MCF 10A (cell line): ENCODE measurements around the gene NCBP1. TPM values are rescaled to one million over a fixed set of nuclear protein-coding genes. Genes with fewer than 3 reads are reported as not detected.
"Not testable (repeated sequence)": the region's sequence is repeated elsewhere in the genome, so short reads cannot be mapped to it uniquely, and the experiment has no call there.

ENCODE experiments used
- BruUV-seq: library from RNA; stranded (reverse); fragments of 400-500 nt; replicated peaks from 2 replicates; lab custom pipeline; 2021; lab: Mats Ljungman, UMichigan
- CTCF ChIA-PET: fragments of 300-600 bp; sonication (Branson Sonifier 250); formaldehyde crosslinking; extraction: SDS; loops from one replicate; lab custom pipeline; 2021; ENCODE audit warnings: antibody characterized with exemption, inconsistent platforms; lab: Yijun Ruan, JAX
- POLR2A ChIA-PET: fragments of 300-600, 350-650 bp; sonication (Branson Sonifier 250); formaldehyde crosslinking; extraction: SDS; loops from one replicate; lab custom pipeline; 2020; ENCODE audit warnings: antibody characterized with exemption, inconsistent platforms; lab: Yijun Ruan, JAX
- DNase-seq: peaks from one replicate; pipeline ENCODE4 v3.0.0-alpha.2; 2018; ENCODE audit not compliant: unreplicated experiment
- H3K27ac Mint-ChIP-seq: one replicate; pipeline ENCODE4 v1.8.0; 2022; ENCODE audit warnings: mild to moderate bottlenecking, low read depth, mixed read lengths; ENCODE audit not compliant: unreplicated experiment
- H3K27me3 Mint-ChIP-seq: one replicate; pipeline ENCODE4 v1.8.0; 2022; ENCODE audit warnings: mixed read lengths; ENCODE audit not compliant: insufficient read depth, unreplicated experiment
- H3K36me3 Mint-ChIP-seq: one replicate; pipeline ENCODE4 v1.8.0; 2022; ENCODE audit warnings: mild to moderate bottlenecking, moderate library complexity, mixed read lengths; ENCODE audit not compliant: insufficient read depth, unreplicated experiment
- H3K4me1 Mint-ChIP-seq: one replicate; pipeline ENCODE4 v1.8.0; 2022; ENCODE audit warnings: mixed read lengths; ENCODE audit not compliant: insufficient read depth, unreplicated experiment
- H3K4me3 Mint-ChIP-seq: one replicate; pipeline ENCODE4 v1.8.0; 2022; ENCODE audit warnings: mild to moderate bottlenecking, moderate library complexity, mixed read lengths; ENCODE audit not compliant: unreplicated experiment
- H3K9me3 Mint-ChIP-seq: one replicate; pipeline ENCODE4 v1.8.0; 2022; ENCODE audit warnings: mixed read lengths; ENCODE audit not compliant: unreplicated experiment
- intact Hi-C: fragments of 100-400 bp; cut with micrococcal nuclease; formaldehyde crosslinking; loops from 2 replicates; pipeline ENCODE4 v1.14.1; 2022
- total RNA-seq: library from RNA; stranded (reverse); gene quantifications from 2 replicates; pipeline ENCODE4 v1.2.3, GENCODE V29; 2022
- TF ChIP-seq, protein P1 (sequence below): fragments of 200-600 bp; IDR thresholded peaks from one replicate; pipeline ENCODE4 v1.8.0; 2022; ENCODE audit warnings: antibody characterized with exemption, mild to moderate bottlenecking; ENCODE audit not compliant: unreplicated experiment

Gene NCBP1
- total RNA-seq, 1 experiment from 2014 or later: 38.7 TPM

GRCh38 chr9:97604901-97605645 lies 28.5 kb upstream of the NCBP1 start:
- peaks cover 42% of the 10 kb centered on the region for H3K36me3 Mint-ChIP-seq

GRCh38 chr9:97615439-97616072 lies 18.1 kb upstream of the NCBP1 start:
- Mint-ChIP-seq H3K27ac (no peak overlapping the region), H3K4me1 (peaks cover 7% of the 10 kb centered on the region), H3K36me3 (peaks cover 50% of the 10 kb centered on the region), H3K4me3 (no peak overlapping the region), H3K9me3 (no peaks in the 10 kb centered on the region), H3K27me3 (no peaks in the 10 kb centered on the region)
- BruUV-seq: no TSS peak
- TF ChIP-seq, protein P1, sequence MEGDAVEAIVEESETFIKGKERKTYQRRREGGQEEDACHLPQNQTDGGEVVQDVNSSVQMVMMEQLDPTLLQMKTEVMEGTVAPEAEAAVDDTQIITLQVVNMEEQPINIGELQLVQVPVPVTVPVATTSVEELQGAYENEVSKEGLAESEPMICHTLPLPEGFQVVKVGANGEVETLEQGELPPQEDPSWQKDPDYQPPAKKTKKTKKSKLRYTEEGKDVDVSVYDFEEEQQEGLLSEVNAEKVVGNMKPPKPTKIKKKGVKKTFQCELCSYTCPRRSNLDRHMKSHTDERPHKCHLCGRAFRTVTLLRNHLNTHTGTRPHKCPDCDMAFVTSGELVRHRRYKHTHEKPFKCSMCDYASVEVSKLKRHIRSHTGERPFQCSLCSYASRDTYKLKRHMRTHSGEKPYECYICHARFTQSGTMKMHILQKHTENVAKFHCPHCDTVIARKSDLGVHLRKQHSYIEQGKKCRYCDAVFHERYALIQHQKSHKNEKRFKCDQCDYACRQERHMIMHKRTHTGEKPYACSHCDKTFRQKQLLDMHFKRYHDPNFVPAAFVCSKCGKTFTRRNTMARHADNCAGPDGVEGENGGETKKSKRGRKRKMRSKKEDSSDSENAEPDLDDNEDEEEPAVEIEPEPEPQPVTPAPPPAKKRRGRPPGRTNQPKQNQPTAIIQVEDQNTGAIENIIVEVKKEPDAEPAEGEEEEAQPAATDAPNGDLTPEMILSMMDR: peak; percentile 54
- ChIA-PET POLR2A (interaction anchor here (0.6 to 1.9 kb wide), 8 partner anchors 9 to 203 kb away, joined by 3 to 12 read pairs (median 3); partner anchors contain the start of genes NCBP1 and TSTD2), CTCF (interaction anchor here (0.5 to 13.8 kb wide), 53 partner anchors 8 to 919 kb away, joined by 3 to 369 read pairs (median 4); partner anchors contain the start of genes NCBP1, TDRD7, TMOD1 and TSTD2)
- DNase-seq: peak; percentile 71
- intact Hi-C loops: loop anchor here (2.0 to 5.0 kb wide), 4 partner anchors 147 to 758 kb away; no protein-coding TSS in a partner anchor

More at GRCh38 chr9:97604901-97605645, 28.5 kb upstream of the NCBP1 start:
- H3K27ac Mint-ChIP-seq: no peak overlapping the region
- TF ChIP-seq, protein P1: no peak
- intact Hi-C loops: no loop called here
- H3K27me3 Mint-ChIP-seq: no peaks in the 10 kb centered on the region
- ChIA-PET CTCF (interaction anchor here (9.5 to 12.8 kb wide), 2 partner anchors 7 to 137 kb away, joined by 189 to 345 read pairs; no protein-coding TSS in a partner anchor), POLR2A (no interaction called here)
- H3K4me3 Mint-ChIP-seq: no peak overlapping the region
- H3K9me3 Mint-ChIP-seq: no peaks in the 10 kb centered on the region
- BruUV-seq: no TSS peak
- H3K4me1 Mint-ChIP-seq: peaks cover 5% of the 10 kb centered on the region
- DNase-seq: no peak

DNA sequence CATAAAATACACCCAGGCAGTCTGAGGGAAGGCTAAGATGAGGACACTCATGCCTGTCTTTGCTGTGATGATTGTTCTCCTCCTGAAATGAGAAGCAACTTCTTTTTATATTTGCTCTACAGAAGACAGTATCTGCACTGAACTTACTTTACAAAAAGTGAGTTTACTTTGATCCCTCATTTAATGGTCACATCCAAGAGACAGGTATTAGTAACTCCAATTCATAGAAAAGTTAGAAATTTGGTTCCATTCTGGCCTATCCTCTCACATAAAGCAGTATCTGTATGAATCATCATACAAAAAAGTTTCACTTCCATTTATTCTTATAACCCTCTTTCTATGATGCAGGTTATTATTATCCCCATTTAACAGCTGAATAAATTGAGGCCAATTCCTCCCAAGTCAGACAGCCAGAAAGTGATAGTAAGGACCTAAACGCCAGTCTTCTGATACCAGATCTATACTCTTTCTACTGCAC lies 15.6 kb upstream of the NCBP1 start:
- CTCF ChIA-PET: interaction anchor here (11.6 to 13.8 kb wide), 2 partner anchors 17 to 148 kb away, joined by 189 to 369 read pairs; no protein-coding TSS in a partner anchor
- Mint-ChIP-seq H3K36me3 (peaks cover 39% of the 10 kb centered on the region), H3K27me3 (no peaks in the 10 kb centered on the region), H3K9me3 (no peaks in the 10 kb centered on the region), H3K4me1 (peaks cover 7% of the 10 kb centered on the region), H3K27ac (no peak overlapping the region), H3K4me3 (no peak overlapping the region)
- POLR2A ChIA-PET: interaction anchor here (0.9 to 1.1 kb wide), 3 partner anchors 11 to 15 kb away, joined by 3 to 4 read pairs (median 4); no protein-coding TSS in a partner anchor
- no peak for DNase-seq
- intact Hi-C loops: loop anchor here (5.0 kb wide), 1 partner anchor 761 kb away; no protein-coding TSS in a partner anchor
- BruUV-seq: no TSS peak
- TF ChIP-seq, protein P1: no peak

DNA sequence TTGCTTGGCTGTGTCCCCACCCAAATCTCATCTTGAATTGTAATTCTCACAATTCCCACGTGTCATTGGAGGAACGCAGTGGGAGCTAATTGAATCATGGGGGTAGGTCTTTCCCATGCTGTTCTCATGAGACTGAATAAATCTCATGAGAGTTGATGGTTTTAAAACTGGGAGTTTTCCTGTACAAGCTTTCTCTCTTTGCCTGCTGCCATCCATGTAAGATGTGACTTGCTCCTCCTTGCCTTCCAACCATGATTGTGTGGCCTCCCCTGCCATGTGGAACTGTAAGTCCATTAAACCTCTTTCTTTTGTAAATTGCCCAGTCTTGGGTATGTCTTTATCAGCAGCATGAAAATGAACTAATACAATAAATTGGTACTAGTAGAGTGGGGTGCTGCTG lies 13.6 kb upstream of the NCBP1 start:
- H3K4me3 Mint-ChIP-seq, H3K27ac Mint-ChIP-seq, intact Hi-C loops, H3K27me3 Mint-ChIP-seq, H3K9me3 Mint-ChIP-seq, DNase-seq, BruUV-seq, H3K4me1 Mint-ChIP-seq: not testable (repeated sequence)
- H3K36me3 Mint-ChIP-seq: peaks cover 23% of the 10 kb centered on the region
- ChIA-PET CTCF (interaction anchor here (1.1 to 13.8 kb wide), 2 partner anchors 22 to 150 kb away, joined by 4 to 369 read pairs; no protein-coding TSS in a partner anchor), POLR2A (interaction anchor here (0.7 kb wide), 1 partner anchor 160 kb away, joined by 3 read pairs; no protein-coding TSS in a partner anchor)

GRCh38 chr9:97622483-97622882 lies 11.1 kb upstream of the NCBP1 start:
- BruUV-seq, H3K4me3 Mint-ChIP-seq, H3K4me1 Mint-ChIP-seq, POLR2A ChIA-PET, H3K27me3 Mint-ChIP-seq, intact Hi-C loops, H3K27ac Mint-ChIP-seq, H3K9me3 Mint-ChIP-seq, DNase-seq: not testable (repeated sequence)
- H3K36me3 Mint-ChIP-seq: peaks cover 22% of the 10 kb centered on the region
- CTCF ChIA-PET: interaction anchor here (0.6 to 2.5 kb wide), 3 partner anchors 24 to 220 kb away, joined by 3 to 9 read pairs (median 4); no protein-coding TSS in a partner anchor
